H7 (cell line): ENCODE measurements around the gene PIK3R2. TPM values are rescaled to one million over a fixed set of nuclear protein-coding genes. Genes with fewer than 3 reads are reported as not detected.

Experiments
- DNase-seq: peaks from one replicate; pipeline ENCODE4 v3.0.0; 2012
- H3K27me3 ChIP-seq: 2 replicates; pipeline ENCODE4 v1.6.0; 2011; ENCODE audit warnings: mild to moderate bottlenecking, low read length; ENCODE audit not compliant: control insufficient read depth, insufficient read depth
- H3K36me3 ChIP-seq: replicated peaks from 2 replicates; pipeline ENCODE4 v1.5.1; 2011; ENCODE audit warnings: low read length; ENCODE audit not compliant: control insufficient read depth, insufficient read depth
- H3K4me3 ChIP-seq: 2 replicates; pipeline ENCODE4 v1.5.1; 2011; ENCODE audit warnings: low read depth, mild to moderate bottlenecking, control low read depth, low read length, moderate library complexity; ENCODE audit not compliant: insufficient read depth
- total RNA-seq: library from RNA; depleted of rRNA; stranded (reverse); fragments of >200 nt; shearing (Covaris generic); gene quantifications from 2 replicates; pipeline ENCODE4 v1.2.3, GENCODE V29; 2014

Gene PIK3R2
- total RNA-seq, 1 experiment from 2014 or later, result 29.0 TPM

- no peaks in the 10 kb centered on the region for H3K27me3 ChIP-seq
- peaks cover 3% of the 10 kb centered on the region for H3K36me3 ChIP-seq
- no peak for DNase-seq
- H3K4me3 ChIP-seq, result no peak overlapping the region
Observed at GRCh38 chr19:18190278-18190677, 37.3 kb downstream of the PIK3R2 start.

- H3K4me3 ChIP-seq, result no peak overlapping the region
- peaks cover 11% of the 10 kb centered on the region for H3K36me3 ChIP-seq
- no peak for DNase-seq
- H3K27me3 ChIP-seq, result no peaks in the 10 kb centered on the region
Observed at GRCh38 chr19:18191640-18192062, 38.7 kb downstream of the PIK3R2 start.

GRCh38 chr19:18192673-18193387 is 39.9 kb downstream of the PIK3R2 start, which contains the start of gene MPV17L2:
Gene MPV17L2 (plus strand): TSS chr19:18193218. CDS start chr19:18193282, 64 bp downstream.
- peak within 1 kb of the TSS; percentile 74 for H3K4me3 ChIP-seq
- peaks cover 14% of the 10 kb centered on the region for H3K36me3 ChIP-seq
- DNase-seq, result peak; percentile 98
- H3K27me3 ChIP-seq, result no peaks in the 10 kb centered on the region

- Histone ChIP-seq H3K4me3 (peak overlapping the region; percentile 74), H3K27me3 (no peaks in the 10 kb centered on the region), H3K36me3 (peaks cover 19% of the 10 kb centered on the region)
- DNase-seq, result no peak
Observed at GRCh38 chr19:18193388-18194180, 40.6 kb downstream of the PIK3R2 start.

GRCh38 chr19:18194181-18194530 is 41.2 kb downstream of the PIK3R2 start:
- H3K27me3 ChIP-seq, result no peaks in the 10 kb centered on the region
- DNase-seq, result no peak
- H3K4me3 ChIP-seq, result peak overlapping the region; percentile 74

GRCh38 chr19:18194554-18195238 is 41.7 kb downstream of the PIK3R2 start:
- H3K4me3 ChIP-seq, result no peak overlapping the region
- peak; percentile 96 for DNase-seq

More at GRCh38 chr19:18194181-18194530, 41.2 kb downstream of the PIK3R2 start:
- peaks cover 21% of the 10 kb centered on the region for H3K36me3 ChIP-seq

GRCh38 chr19:18196511-18196845 is 43.5 kb downstream of the PIK3R2 start:
- Histone ChIP-seq H3K4me3 (no peak overlapping the region), H3K27me3 (no peaks in the 10 kb centered on the region), H3K36me3 (peaks cover 25% of the 10 kb centered on the region)
- no peak for DNase-seq

More at GRCh38 chr19:18194554-18195238, 41.7 kb downstream of the PIK3R2 start:
- H3K36me3 ChIP-seq, result peaks cover 21% of the 10 kb centered on the region
- no peaks in the 10 kb centered on the region for H3K27me3 ChIP-seq

- H3K27me3 ChIP-seq, result no peaks in the 10 kb centered on the region
- DNase-seq, result no peak
- H3K36me3 ChIP-seq, result peaks cover 25% of the 10 kb centered on the region
- H3K4me3 ChIP-seq, result no peak overlapping the region
Observed at GRCh38 chr19:18197306-18197705, 44.3 kb downstream of the PIK3R2 start.

- Histone ChIP-seq H3K36me3 (peaks cover 25% of the 10 kb centered on the region), H3K27me3 (no peaks in the 10 kb centered on the region; the same call in 1 of the 2 replicates), H3K4me3 (no peak overlapping the region)
- DNase-seq, result peak; percentile 4
Observed at GRCh38 chr19:18197941-18198340, 45.0 kb downstream of the PIK3R2 start.

- peaks cover 25% of the 10 kb centered on the region for H3K36me3 ChIP-seq
- peaks cover 3% of the 10 kb centered on the region; the same call in 1 of the 2 replicates for H3K27me3 ChIP-seq
- H3K4me3 ChIP-seq, result no peak overlapping the region
- DNase-seq, result no peak
Observed at GRCh38 chr19:18198374-18198773, 45.4 kb downstream of the PIK3R2 start.

GRCh38 chr19:18202397-18202777 is 49.4 kb downstream of the PIK3R2 start:
- DNase-seq, result no peak
- peaks cover 13% of the 10 kb centered on the region for H3K36me3 ChIP-seq
- H3K27me3 ChIP-seq, result peaks cover 4% of the 10 kb centered on the region; the same call in 1 of the 2 replicates
- no peak overlapping the region for H3K4me3 ChIP-seq

- Histone ChIP-seq H3K4me3 (peak overlapping the region; percentile 75), H3K27me3 (peaks cover 4% of the 10 kb centered on the region; the same call in 1 of the 2 replicates), H3K36me3 (peaks cover 11% of the 10 kb centered on the region)
- DNase-seq, result peak; percentile 87
Observed at GRCh38 chr19:18202778-18203407, 49.9 kb downstream of the PIK3R2 start.

GRCh38 chr19:18203408-18203862 is 50.5 kb downstream of the PIK3R2 start:
- Histone ChIP-seq H3K27me3 (peaks cover 4% of the 10 kb centered on the region; the same call in 1 of the 2 replicates), H3K4me3 (peak overlapping the region; percentile 75)
- DNase-seq, result no peak

GRCh38 chr19:18203863-18204393 is 51.0 kb downstream of the PIK3R2 start, which contains the start of gene RAB3A:
Gene RAB3A (minus strand): TSS chr19:18204042. CDS start chr19:18202740, 1,302 bp downstream.
- peaks cover 4% of the 10 kb centered on the region; the same call in 1 of the 2 replicates for H3K27me3 ChIP-seq
- peak; percentile 99 for DNase-seq
- H3K4me3 ChIP-seq, result peak within 1 kb of the TSS; percentile 75
- H3K36me3 ChIP-seq, result peaks cover 4% of the 10 kb centered on the region

More at GRCh38 chr19:18203408-18203862, 50.5 kb downstream of the PIK3R2 start:
- H3K36me3 ChIP-seq, result peaks cover 8% of the 10 kb centered on the region
